Trophoblast cell (in vitro differentiated cells and primary cell): Measurements from ENCODE around the gene ANKRD33.

ENCODE experiments used
- DNase-seq, 2 donors: peaks; one replicate each; pipeline ENCODE4 v3.0.0-alpha.2; 2016
- H2AFZ ChIP-seq: 2 replicates; pipeline ENCODE4 v1.6.1; 2013; ENCODE audit warnings: low read length, moderate library complexity, mild to moderate bottlenecking; ENCODE audit not compliant: insufficient read depth, poor library complexity
- H2AK5ac ChIP-seq: 2 replicates; pipeline ENCODE4 v1.6.1; 2013; ENCODE audit warnings: mild to moderate bottlenecking, low read length
- H2BK120ac ChIP-seq: 2 replicates; pipeline ENCODE4 v1.6.1; 2013; ENCODE audit warnings: low read length, mild to moderate bottlenecking, moderate library complexity; ENCODE audit not compliant: insufficient read depth, poor library complexity
- H2BK12ac ChIP-seq: 2 replicates; pipeline ENCODE4 v1.6.1; 2013; ENCODE audit warnings: mild to moderate bottlenecking, low read length, moderate library complexity
- H2BK5ac ChIP-seq: 2 replicates; pipeline ENCODE4 v1.6.1; 2013; ENCODE audit warnings: low read length, low read depth, moderate library complexity, mild to moderate bottlenecking; ENCODE audit not compliant: poor library complexity
- H3K14ac ChIP-seq: 2 replicates; pipeline ENCODE4 v1.6.1; 2013; ENCODE audit warnings: mild to moderate bottlenecking, low read length
- H3K18ac ChIP-seq: 2 replicates; pipeline ENCODE4 v1.6.1; 2013; ENCODE audit warnings: mild to moderate bottlenecking, low read length
- H3K23ac ChIP-seq: 2 replicates; pipeline ENCODE4 v1.6.1; 2013; ENCODE audit warnings: low read length
- H3K27ac ChIP-seq: 2 replicates; pipeline ENCODE4 v1.5.1; 2013; ENCODE audit warnings: low read depth, mild to moderate bottlenecking, inconsistent platforms, low read length, moderate library complexity
- H3K27me3 ChIP-seq: 2 replicates; pipeline ENCODE4 v1.6.1; 2013; ENCODE audit warnings: inconsistent platforms, mild to moderate bottlenecking, low read length, moderate library complexity; ENCODE audit not compliant: insufficient read depth
- H3K36me3 ChIP-seq, 2 experiments: 1 replicate in 1 of 2; 2 replicates in 1 of 2; pipeline ENCODE4 v1.6.1; 2013; ENCODE audit warnings: low read length in 2 of 2, mild to moderate bottlenecking in 2 of 2, moderate library complexity in 1 of 2; ENCODE audit not compliant: insufficient read depth in 2 of 2, control insufficient read depth in 1 of 2
- H3K4ac ChIP-seq: 2 replicates; pipeline ENCODE4 v1.6.1; 2013; ENCODE audit warnings: low read depth, mild to moderate bottlenecking, low read length, moderate library complexity
- H3K4me1 ChIP-seq, 2 experiments: 1 replicate in 1 of 2; 2 replicates in 1 of 2; pipeline ENCODE4 v1.6.1; 2013; ENCODE audit warnings: low read length in 2 of 2, mild to moderate bottlenecking in 2 of 2, moderate library complexity in 1 of 2; ENCODE audit not compliant: insufficient read depth in 2 of 2, control insufficient read depth in 1 of 2
- H3K4me2 ChIP-seq: 2 replicates; pipeline ENCODE4 v1.6.1; 2013; ENCODE audit warnings: inconsistent platforms, mild to moderate bottlenecking, low read length, moderate library complexity
- H3K4me3 ChIP-seq: 2 replicates; pipeline ENCODE4 v1.5.1; 2013; ENCODE audit warnings: mild to moderate bottlenecking, low read depth, low read length, inconsistent platforms
- H3K79me1 ChIP-seq: one replicate; pipeline ENCODE4 v1.6.1; 2013; ENCODE audit warnings: low read length
- H3K79me2 ChIP-seq: 2 replicates; pipeline ENCODE4 v1.6.1; 2013; ENCODE audit warnings: low read length, mild to moderate bottlenecking; ENCODE audit not compliant: control insufficient read depth, insufficient read depth, poor library complexity
- H3K9ac ChIP-seq: 2 replicates; pipeline ENCODE4 v1.6.1; 2013; ENCODE audit warnings: mild to moderate bottlenecking, low read length
- H3K9me3 ChIP-seq: 2 replicates; pipeline ENCODE4 v1.6.1; 2013; ENCODE audit warnings: low read depth, mild to moderate bottlenecking, control low read depth, inconsistent platforms, low read length; ENCODE audit not compliant: insufficient read depth
- H4K12ac ChIP-seq: 2 replicates; pipeline ENCODE4 v1.6.1; 2013; ENCODE audit warnings: low read depth, mild to moderate bottlenecking, low read length, moderate library complexity
- H4K8ac ChIP-seq: 2 replicates; pipeline ENCODE4 v1.6.1; 2013; ENCODE audit warnings: low read depth, mild to moderate bottlenecking, low read length, moderate library complexity
- H4K91ac ChIP-seq: one replicate; pipeline ENCODE4 v1.6.1; 2013; ENCODE audit warnings: low read depth, mild to moderate bottlenecking, low read length, moderate library complexity
- WGBS: extraction: QIAGEN DNeasy Blood & Tissue Kit; methylation state at CpG from one replicate; pipeline ENCODE4 v1.1.7; 2013; ENCODE audit warnings: missing lambda C conversion rate; ENCODE audit not compliant: insufficient read length, insufficient coverage; ENCODE audit errors: extremely low coverage; 5-methylcytosine and 5-hydroxymethylcytosine counted together

Gene ANKRD33

DNA sequence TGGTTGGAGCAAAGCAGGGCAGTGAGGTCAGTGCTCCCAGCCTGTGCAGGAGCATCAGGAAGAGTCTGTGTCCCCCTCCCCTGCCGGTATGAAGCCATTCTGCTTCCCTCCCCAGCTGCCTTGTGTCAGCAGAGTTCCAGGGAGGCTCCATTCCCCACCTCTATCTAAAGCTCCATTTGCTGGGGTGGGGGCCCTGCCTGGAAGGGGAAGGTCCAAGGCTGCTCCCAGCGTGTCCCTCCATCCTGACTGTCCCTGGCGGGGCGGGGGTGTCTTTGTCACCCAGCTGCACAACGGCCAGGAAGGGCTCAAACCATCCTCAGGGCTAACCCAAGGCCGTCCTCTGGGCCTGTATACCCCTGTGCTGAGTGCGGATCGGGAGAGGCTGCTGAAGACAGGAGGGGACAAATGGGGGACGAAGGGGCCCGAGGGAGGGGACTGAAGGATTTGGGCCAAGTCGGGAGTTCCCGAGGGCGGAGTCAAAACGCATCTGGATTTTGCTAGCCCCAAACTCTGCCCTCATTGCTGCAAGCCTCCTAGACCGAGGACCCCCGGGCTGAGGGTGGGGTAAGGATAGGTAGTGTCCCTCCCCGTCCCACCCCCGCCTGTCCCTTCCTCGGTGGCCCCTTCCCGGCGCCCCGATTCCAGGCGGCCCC lies 18.7 kb downstream of the ANKRD33 start:
- Histone ChIP-seq H3K79me1 (no peaks in the 10 kb centered on the region), H3K27ac (no peak overlapping the region), H3K14ac (no peak overlapping the region), H3K23ac (no peak overlapping the region), H3K36me3 (no peaks in the 10 kb centered on the region), H2BK120ac (no peak overlapping the region), H3K18ac (no peak overlapping the region), H2BK12ac (no peak overlapping the region), H3K27me3 (peaks cover 12% of the 10 kb centered on the region), H3K4me1 (peaks cover 0 to 2% of the 10 kb centered on the region in 2 experiments), H2BK5ac (no peak overlapping the region), H2AK5ac (no peak overlapping the region), H4K8ac (no peak overlapping the region), H3K4ac (no peak overlapping the region), H3K9me3 (peaks cover 2% of the 10 kb centered on the region), H2AFZ (no peak overlapping the region), H4K12ac (no peak overlapping the region), H4K91ac (no peak overlapping the region), H3K4me3 (no peak overlapping the region), H3K79me2 (no peaks in the 10 kb centered on the region), H3K4me2 (no peak overlapping the region), H3K9ac (no peak overlapping the region)
- WGBS: no CpG with 5 or more reads among the region's 23 CpGs
- DNase-seq: peak in 1 of 2 donors; percentile 31

DNA sequence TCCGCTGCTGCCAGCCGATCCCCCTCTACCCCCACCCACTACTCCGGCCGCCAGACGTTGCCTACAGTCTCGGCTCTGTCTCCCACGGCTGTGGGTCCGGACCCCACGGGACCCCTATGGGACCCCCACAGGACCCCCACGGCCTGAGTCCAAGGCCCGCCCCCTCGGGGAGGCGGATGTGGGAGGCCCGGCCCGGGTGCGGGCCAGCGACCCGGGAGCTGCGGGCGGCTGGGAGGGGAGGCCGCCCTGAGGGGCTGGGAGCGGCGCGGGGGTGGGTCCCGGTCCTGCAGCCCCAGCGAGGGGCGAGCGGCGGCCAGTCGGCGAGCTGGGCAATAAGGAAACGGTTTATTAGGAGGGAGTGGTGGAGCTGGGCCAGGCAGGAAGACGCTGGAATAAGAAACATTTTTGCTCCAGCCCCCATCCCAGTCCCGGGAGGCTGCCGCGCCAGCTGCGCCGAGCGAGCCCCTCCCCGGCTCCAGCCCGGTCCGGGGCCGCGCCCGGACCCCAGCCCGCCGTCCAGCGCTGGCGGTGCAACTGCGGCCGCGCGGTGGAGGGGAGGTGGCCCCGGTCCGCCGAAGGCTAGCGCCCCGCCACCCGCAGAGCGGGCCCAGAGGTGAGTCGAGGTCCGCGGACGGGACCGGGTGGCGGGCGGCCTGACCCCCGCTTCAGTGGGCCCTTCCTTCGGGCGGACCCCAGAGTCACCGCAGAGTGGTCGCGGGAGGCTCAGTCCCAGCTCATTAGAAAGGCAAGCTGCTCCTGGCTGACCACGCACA lies 19.4 kb downstream of the ANKRD33 start, which contains the start of gene ACVRL1:
TSS of gene ACVRL1 (plus strand) at position 422 of the 773 bp plus-strand sequence. CDS start 4,971 bp downstream, outside the sequence.
- H2BK5ac ChIP-seq: no peak within 1 kb of the TSS
- no peak within 1 kb of the TSS for H3K9ac ChIP-seq
- H3K27ac ChIP-seq: no peak within 1 kb of the TSS
- no peak within 1 kb of the TSS for H4K12ac ChIP-seq
- H3K4me3 ChIP-seq: peak within 1 kb of the TSS; percentile 18
- H3K79me1 ChIP-seq: no peaks in the 10 kb centered on the region
- H3K18ac ChIP-seq: no peak within 1 kb of the TSS
- H2BK12ac ChIP-seq: no peak within 1 kb of the TSS
- no peak within 1 kb of the TSS for H3K4ac ChIP-seq
- peaks cover 0 to 2% of the 10 kb centered on the region in 2 experiments for H3K4me1 ChIP-seq
- H2AK5ac ChIP-seq: no peak within 1 kb of the TSS
- H3K36me3 ChIP-seq: no peaks in the 10 kb centered on the region
- peak in 1 of 2 donors; percentile 49 for DNase-seq
- H3K27me3 ChIP-seq: peaks cover 12% of the 10 kb centered on the region
- H3K14ac ChIP-seq: no peak within 1 kb of the TSS
- no CpG with 5 or more reads among the region's 74 CpGs for WGBS
- H4K91ac ChIP-seq: no peak within 1 kb of the TSS
- peak within 1 kb of the TSS; percentile 32 for H4K8ac ChIP-seq
- no peak within 1 kb of the TSS for H2BK120ac ChIP-seq
- peaks cover 2% of the 10 kb centered on the region for H3K9me3 ChIP-seq
- H2AFZ ChIP-seq: no peak within 1 kb of the TSS
- no peak within 1 kb of the TSS for H3K23ac ChIP-seq
- no peaks in the 10 kb centered on the region for H3K79me2 ChIP-seq
- H3K4me2 ChIP-seq: peak within 1 kb of the TSS; percentile 53

DNA sequence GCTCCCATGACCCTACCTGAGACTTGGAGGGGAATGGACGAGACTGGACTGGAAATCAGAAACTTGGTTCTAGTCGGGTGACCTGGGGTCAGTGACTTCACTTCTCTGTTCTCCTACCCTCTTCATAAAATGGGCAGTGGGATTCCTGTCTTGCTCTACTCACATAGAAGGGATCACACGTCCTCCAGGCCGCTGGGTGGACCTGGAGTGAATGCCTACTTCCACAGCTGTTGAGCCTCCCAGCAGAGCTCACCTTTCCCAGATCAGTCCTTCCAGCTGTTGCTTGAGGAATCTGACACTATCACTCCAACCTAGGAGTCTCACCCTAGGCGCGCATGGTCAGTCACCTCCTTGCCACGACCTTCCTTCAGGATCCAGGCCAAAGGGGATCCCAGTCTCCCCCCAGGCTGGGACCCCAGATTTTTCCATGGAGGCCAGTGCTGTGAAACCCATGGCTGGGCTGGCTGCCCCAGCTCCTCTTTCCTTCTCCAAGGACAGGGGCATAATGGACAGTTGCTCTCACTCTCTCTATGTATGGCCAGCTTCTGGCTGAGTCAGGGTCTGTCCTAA lies 20.0 kb downstream of the ANKRD33 start:
- Histone ChIP-seq H2BK12ac (no peak overlapping the region), H4K12ac (no peak overlapping the region), H2AFZ (no peak overlapping the region), H2BK5ac (no peak overlapping the region), H3K27ac (no peak overlapping the region), H3K27me3 (peaks cover 12% of the 10 kb centered on the region), H3K4me2 (peak overlapping the region; percentile 53), H4K8ac (no peak overlapping the region), H2BK120ac (no peak overlapping the region), H3K14ac (no peak overlapping the region), H3K4me1 (peaks cover 0 to 2% of the 10 kb centered on the region in 2 experiments), H4K91ac (no peak overlapping the region), H3K9me3 (peaks cover 2% of the 10 kb centered on the region), H3K18ac (no peak overlapping the region), H3K4me3 (no peak overlapping the region), H2AK5ac (no peak overlapping the region), H3K79me1 (no peaks in the 10 kb centered on the region), H3K36me3 (no peaks in the 10 kb centered on the region), H3K79me2 (no peaks in the 10 kb centered on the region), H3K23ac (no peak overlapping the region), H3K4ac (no peak overlapping the region), H3K9ac (no peak overlapping the region)
- no CpG with 5 or more reads among the region's 7 CpGs for WGBS
- peak in 1 of 2 donors; percentile 48 for DNase-seq

DNA sequence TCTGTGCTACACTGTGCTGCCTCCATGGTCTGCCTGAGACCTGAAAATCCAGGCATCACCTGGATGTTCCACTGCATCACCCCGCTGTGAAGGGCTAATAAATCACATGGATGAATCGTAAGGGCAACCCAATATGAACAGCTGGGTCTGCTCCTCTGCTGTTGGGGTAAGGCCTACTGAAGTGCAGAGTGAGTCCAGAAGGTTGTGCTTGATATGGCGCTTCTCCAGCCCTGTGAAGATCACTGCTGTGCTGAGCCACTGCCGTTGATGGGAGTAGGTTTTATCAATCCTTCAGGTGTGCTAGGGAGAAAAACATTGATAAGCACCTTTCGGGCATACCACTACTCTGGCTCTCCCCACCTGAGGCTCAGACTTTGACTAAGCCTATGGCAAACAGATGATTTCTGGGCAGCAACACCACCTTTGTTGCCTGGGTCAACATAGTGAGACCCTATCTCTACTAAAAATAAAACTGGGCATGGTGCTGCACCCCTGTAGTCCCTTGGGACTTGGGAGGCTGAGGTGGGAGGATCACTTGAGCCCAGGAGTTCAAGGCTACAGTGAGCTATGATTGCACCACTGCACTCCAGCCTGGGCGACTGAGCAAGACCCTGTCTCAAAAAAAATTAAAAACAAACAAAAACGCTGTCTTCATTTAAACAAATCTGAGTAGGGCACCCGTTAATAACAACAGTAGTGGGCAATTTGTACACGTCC lies 21.1 kb downstream of the ANKRD33 start:
- Histone ChIP-seq H2BK12ac (no peak overlapping the region), H2AFZ (no peak overlapping the region), H2BK120ac (no peak overlapping the region), H3K79me1 (no peaks in the 10 kb centered on the region), H3K4me2 (no peak overlapping the region), H3K36me3 (no peaks in the 10 kb centered on the region), H3K27ac (no peak overlapping the region), H4K91ac (no peak overlapping the region), H3K4ac (no peak overlapping the region), H3K23ac (no peak overlapping the region), H2AK5ac (no peak overlapping the region), H4K12ac (no peak overlapping the region), H3K79me2 (no peaks in the 10 kb centered on the region), H3K18ac (no peak overlapping the region), H3K27me3 (peaks cover 12% of the 10 kb centered on the region), H3K9ac (peak overlapping the region; percentile 57), H3K4me1 (peaks cover 0 to 2% of the 10 kb centered on the region in 2 experiments), H3K4me3 (no peak overlapping the region), H3K9me3 (peaks cover 2% of the 10 kb centered on the region), H4K8ac (no peak overlapping the region), H3K14ac (no peak overlapping the region), H2BK5ac (no peak overlapping the region)
- no peak for DNase-seq
- no CpG with 5 or more reads among the region's 9 CpGs for WGBS
